WI38 (cell line): Measurements from ENCODE around the gene PGLYRP2.

Experiments
- H3K4me3 ChIP-seq: 2 replicates; pipeline ENCODE4 v1.5.1; 2011; ENCODE audit warnings: low read depth, mild to moderate bottlenecking, control low read depth, low read length
- CTCF ChIP-seq: IDR thresholded peaks from 2 replicates; pipeline ENCODE4 v1.5.1; 2012; ENCODE audit warnings: low read depth, mild to moderate bottlenecking, control low read depth, low read length

PGLYRP2 gene

GRCh38 chr19:15456871-15457700 lies 22.2 kb downstream of the PGLYRP2 start:
- no peak overlapping the region for H3K4me3 ChIP-seq
- TF ChIP-seq CTCF, result no peak

GRCh38 chr19:15456441-15456840 lies 22.9 kb downstream of the PGLYRP2 start:
- TF ChIP-seq CTCF, result no peak

GRCh38 chr19:15455996-15456395 lies 23.3 kb downstream of the PGLYRP2 start:
- no peak for TF ChIP-seq CTCF
- H3K4me3 ChIP-seq, result no peak overlapping the region

More at GRCh38 chr19:15456441-15456840, 22.9 kb downstream of the PGLYRP2 start:
- H3K4me3 ChIP-seq, result no peak overlapping the region

- no peak for TF ChIP-seq CTCF
- no peak overlapping the region for H3K4me3 ChIP-seq
Observed at GRCh38 chr19:15453906-15454860, 25.1 kb downstream of the PGLYRP2 start.

- peak overlapping the region; percentile 49 for H3K4me3 ChIP-seq
- peak; percentile 22; the same call in 1 of the 2 replicates for TF ChIP-seq CTCF
Observed at GRCh38 chr19:15453091-15453578, 26.2 kb downstream of the PGLYRP2 start.

- peak overlapping the region; percentile 49 for H3K4me3 ChIP-seq
- TF ChIP-seq CTCF, result no peak
Observed at GRCh38 chr19:15452111-15453047, 26.9 kb downstream of the PGLYRP2 start.
